ENCODE data around the gene RIPOR3.
A peak's percentile ranks its signal among the peaks of the same experiment; 100 is the strongest.
"Not testable (repeated sequence)": the region's sequence is repeated elsewhere in the genome, so short reads cannot be mapped to it uniquely, and the experiment has no call there.

RIPOR3 gene

DNA sequence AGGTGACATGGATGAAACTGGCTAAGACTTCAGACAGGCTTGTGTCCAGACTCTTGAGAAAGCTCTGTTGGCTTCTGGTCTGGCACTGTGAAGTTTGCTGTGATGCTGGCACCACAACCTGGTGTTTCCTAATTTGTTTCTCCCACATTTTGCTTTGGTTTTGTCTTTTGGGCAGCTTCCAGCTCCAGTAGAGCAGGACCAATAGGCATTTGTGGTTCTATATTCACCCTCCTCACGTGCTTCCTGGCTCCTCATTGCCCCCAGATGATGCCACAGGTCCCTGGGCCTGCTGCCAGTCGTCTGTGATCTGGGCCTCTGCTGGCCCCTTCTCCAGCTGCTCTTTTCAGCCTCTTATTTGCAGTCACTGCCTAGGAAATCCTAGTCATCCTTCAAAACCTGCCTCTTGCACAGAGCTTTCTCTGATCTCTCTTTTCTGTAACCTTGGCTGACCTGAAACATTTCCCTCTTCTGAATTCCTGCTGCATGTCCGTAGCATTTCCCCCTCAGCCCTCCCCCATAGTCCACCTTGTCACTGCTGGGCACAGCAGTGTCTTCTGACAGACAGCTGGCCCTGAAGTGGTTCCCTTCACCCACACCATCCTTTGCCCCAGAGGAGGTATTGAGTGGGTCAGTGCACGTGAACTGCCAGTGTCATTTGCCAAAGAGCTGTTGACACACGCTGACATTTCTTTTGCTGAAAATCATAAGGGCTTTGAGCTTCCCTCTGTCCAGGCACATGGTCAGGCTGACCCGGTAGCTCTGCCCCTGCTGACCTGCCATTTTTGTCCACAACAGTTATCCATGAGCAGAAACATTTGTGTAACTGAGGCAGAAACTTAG is 118.2 kb downstream of the RIPOR3 start:
- peak; percentile 37 for DNase-seq (ENCODE audit: low spot score)

DNA sequence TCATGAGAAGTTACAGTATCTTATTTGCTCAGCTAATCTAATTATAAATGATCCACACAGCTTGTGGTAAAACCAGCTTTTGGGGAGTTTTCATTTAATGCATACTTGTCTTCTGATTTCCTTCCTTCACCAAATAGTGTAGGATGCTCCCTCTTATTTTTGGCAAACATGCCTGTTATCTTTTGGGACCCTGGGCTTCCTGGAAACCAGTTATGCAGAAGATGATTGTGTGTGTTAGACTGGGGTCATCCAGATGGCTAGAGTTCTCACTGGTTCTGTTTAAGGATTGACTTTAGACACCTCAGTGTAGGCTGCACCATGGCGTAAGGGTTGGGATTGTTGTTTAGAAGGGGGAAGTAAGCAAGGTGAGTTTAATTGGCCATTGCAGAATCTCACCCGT is 119.9 kb downstream of the RIPOR3 start:
- DNase-seq (ENCODE audit: low spot score) = no peak

- peak; percentile 47 for DNase-seq (ENCODE audit: low spot score)
Observed at GRCh38 chr20:50569864-50570836, 121.2 kb downstream of the RIPOR3 start.

DNA sequence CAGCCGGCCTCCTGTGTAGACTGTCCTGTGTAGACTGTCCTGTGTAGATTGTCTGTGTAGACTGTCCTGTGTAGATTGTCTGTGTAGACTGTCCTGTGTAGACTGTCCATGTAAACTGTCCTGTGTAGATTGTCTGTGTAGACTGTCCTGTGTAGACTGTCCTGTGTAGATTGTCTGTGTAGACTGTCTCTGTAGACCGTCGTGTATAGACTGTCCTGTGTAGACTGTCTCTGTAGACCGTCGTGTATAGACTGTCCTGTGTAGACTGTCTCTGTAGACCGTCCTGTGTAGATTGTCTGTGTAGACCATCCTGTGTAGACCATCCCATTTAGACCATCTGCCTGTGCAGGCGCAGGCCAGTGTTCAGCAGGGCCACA is 121.9 kb downstream of the RIPOR3 start:
- not testable (repeated sequence) for DNase-seq (ENCODE audit: low spot score)

GRCh38 chr20:50568549-50568942 is 122.8 kb downstream of the RIPOR3 start:
- no peak for DNase-seq (ENCODE audit: low spot score)

- DNase-seq (ENCODE audit: low spot score) = no peak
Observed at GRCh38 chr20:50567860-50568548, 123.3 kb downstream of the RIPOR3 start.

GRCh38 chr20:50565871-50566270 is 125.5 kb downstream of the RIPOR3 start:
- no peak for DNase-seq (ENCODE audit: low spot score)

GRCh38 chr20:50565383-50565782 is 126.0 kb downstream of the RIPOR3 start:
- no peak for DNase-seq (ENCODE audit: low spot score)

DNA sequence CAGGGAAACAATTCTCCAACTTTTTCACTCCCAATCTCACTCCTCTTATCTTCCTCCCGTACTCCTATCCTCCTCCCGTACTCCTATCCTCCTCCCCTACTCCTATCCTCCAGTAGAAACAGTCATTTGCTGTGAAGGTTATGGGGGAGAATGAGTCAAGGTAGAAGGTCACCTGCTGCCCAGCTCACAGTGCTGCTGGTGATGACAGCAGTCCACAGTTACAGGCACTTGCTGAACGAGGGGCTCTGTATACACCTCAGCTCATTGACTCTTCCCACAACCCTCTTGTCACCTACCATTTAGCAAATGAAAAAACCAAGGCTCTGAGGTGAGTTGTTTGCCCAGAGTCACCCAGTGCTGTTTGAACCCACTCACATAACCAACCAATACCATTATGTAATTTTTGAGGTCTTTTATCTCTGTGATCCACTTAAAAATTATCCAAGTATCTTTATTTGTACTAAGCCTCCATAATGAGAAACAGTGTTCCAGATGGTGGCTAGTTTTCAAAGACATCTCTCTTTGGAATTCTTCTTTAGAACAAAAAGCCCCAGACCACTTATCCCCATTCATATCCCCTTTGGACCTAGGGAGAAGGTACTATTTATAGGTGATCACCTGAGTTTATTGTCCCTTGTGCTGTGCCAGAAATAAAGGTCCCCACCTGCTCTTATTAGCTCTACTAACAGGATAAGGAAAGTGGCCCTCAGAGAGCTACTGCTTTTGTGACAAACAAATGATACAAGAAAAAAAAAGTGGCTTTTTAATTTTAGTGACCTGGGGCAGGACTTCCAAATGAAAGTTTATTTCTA is 128.0 kb downstream of the RIPOR3 start:
- no peak for DNase-seq (ENCODE audit: low spot score)

DNA sequence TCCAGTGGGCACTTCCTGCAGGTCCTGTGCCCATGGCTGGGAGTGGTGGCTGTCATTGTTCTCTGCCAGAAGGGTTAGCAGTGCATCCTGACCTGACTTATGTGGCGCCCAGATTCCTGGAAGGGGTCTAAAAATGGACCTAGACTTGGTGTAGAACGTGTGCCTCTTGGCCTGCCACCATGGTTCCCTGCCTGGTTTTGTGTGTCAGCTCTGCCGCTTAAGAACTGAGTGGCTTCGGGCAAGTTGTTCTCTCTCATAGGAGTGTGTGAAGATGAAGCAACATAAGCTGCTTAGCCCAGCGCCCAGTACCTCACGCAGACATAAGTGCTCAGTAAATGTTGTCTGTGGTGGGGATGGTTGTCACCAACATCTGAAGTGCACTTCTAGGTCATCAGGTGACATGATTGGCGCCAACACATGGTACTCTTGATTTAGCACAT is 129.1 kb downstream of the RIPOR3 start:
- DNase-seq (ENCODE audit: low spot score) = no peak

- DNase-seq (ENCODE audit: low spot score) = no peak
Observed at GRCh38 chr20:50561379-50562078, 129.8 kb downstream of the RIPOR3 start.

GRCh38 chr20:50560867-50561266 is 130.5 kb downstream of the RIPOR3 start:
- no peak for DNase-seq (ENCODE audit: low spot score)

GRCh38 chr20:50559856-50560638 is 131.3 kb downstream of the RIPOR3 start:
- peak; percentile 13 for DNase-seq (ENCODE audit: low spot score)

DNA sequence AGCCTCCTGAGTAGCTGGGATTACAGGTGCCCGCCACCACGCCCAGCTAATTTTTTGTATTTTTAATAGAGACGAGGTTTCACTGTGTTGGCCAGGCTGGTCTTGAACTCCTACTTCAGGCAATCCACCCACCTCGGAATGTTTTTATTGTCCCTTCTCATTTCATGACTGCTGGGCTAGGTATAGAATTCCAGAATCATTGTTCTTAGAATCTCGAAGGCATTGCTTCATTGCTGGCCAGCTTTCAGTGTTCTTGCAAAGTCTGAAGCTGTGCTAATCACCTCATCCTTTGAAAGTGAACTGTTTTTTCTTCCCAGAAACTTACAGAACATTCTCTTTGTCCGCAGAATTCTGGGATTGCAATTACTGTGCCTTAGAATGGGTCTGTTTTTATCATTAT is 132.2 kb downstream of the RIPOR3 start:
- no peak for DNase-seq (ENCODE audit: low spot score)

GRCh38 chr20:50558483-50558925 is 132.8 kb downstream of the RIPOR3 start:
- no peak for DNase-seq (ENCODE audit: low spot score)

- no peak for DNase-seq (ENCODE audit: low spot score)
Observed at GRCh38 chr20:50557549-50558134, 133.7 kb downstream of the RIPOR3 start.

DNA sequence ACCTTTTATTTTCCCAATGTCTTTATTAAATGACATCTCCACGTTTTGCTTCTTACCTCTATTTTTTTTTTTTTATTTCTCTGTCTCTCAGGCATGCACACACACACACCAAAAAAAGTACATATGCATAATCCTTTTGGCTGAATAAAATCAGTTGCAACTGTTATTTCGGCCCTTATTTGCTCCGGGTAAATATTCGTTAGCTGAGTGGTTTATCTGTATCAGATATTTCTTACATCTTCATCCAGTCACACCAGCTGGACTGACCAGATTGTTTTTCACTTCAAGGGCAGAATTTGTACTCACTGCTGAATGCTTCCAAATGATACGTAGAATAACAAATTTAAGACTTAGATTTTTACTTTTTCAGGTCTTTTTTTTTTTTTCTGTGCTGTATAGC is 135.7 kb downstream of the RIPOR3 start:
- DNase-seq (ENCODE audit: low spot score) = no peak

DNA sequence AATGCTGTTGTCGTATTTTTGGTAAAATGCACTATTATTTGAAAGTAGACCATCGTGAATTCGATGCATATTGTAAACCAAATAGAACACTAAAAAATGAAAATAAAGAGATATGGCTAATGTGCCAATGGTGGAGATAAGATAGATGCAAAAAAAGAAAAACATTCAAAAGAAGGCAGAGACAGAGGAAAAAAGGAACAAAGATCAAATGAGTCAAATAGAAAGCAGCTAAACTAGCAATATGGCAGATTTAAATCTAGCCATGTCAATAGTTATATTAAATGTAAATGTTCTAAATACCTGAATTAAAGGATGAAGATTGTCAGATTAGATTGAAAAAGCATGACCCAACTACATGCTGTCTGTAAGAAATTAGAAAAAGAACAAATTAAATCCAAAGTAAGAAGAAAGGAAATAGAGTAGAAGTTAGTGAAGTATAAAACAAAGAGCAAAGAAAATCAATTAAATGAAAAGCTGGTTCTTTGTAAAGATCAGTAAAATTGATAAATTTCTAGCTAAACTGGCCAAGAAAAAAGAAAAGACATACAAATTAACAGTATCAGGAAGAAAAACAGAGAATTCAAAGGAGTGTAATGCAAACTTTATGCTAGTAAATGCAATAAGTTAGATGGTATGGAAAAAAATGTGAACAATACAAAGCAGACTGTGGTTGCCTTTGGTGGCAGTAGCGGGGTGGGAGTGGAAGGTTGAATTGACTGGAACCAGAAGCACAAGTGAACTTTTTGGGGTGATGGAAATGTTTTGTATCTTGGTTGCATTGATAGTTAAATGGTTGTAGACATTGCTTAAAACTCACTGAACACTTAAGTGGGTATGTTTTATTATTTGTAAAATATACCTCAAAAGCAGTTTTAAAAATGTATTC is 136.4 kb downstream of the RIPOR3 start:
- DNase-seq (ENCODE audit: low spot score) = no peak
